Activated effector memory CD4-positive, alpha-beta T cell treated with Interleukin-2 at 50 U/mL for 16 hours (primary cell): ENCODE results near the gene CALY.

Experiments used
- DNase-seq: peaks from one replicate; pipeline ENCODE4 v3.0.0-alpha.2; 2020

Gene CALY

DNA sequence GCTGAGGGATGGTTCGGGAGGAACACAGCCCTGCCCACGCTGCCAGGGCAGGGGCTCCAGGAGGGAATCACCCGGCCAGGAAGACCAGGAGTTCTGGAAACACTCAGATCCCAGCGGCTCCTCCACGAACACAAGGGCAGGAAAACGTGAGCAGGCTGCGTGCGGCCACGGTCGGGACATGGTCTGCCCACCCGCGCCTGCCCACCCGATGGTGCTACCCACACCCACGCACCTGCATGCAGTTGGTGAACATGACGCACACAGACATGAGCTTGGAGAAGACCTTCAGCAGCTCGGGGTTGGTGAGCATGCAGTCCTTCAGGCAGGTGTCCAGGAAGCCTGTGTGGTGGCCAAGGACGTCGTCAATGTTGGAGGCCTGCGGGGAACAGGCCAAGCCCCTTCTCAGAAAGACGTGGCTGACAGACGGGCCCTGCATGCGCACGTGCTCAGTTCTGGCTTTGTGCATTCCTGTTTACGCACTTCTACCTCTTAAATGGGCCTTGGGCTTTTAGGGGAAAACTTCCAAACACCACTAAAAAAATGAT, 53.8 kb downstream of the CALY start:
- DNase-seq: no peak

DNA sequence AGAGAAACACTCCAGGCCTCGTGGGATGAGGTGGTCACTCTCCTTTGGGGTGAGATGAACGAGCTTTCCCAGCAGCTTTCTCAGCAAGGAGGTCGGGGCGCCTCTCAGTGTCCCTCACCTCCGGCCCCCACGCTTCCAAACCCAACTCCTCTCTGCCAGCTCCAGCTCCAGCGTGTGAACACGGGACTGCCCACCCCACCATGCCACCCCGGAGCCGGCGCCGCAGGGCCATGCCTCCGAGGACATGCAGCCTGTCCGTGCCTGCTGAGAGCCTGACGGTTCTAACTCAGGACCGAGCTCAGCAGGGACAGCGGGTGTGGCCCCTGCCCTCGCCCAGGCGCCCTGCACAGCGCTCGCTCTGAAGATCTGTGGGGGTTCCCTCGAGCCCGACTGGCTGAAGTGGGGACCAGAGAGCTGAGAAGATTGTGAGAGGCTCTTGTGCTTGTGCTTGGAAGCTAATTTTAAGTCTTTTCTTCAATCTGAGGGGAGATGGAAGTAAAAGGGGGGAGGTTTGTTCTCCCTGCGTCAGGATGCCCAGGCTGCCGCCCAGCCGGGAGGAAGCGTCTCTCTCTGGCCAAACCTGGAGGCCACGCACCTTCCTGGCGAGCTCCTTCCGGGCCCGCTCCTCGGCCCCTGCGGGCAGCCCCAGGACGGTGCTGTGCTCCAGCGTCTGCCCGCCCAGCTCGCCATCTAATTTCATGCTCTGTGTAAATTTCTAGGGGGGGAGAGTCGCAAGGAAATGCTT, 54.9 kb downstream of the CALY start:
- no peak for DNase-seq

DNA sequence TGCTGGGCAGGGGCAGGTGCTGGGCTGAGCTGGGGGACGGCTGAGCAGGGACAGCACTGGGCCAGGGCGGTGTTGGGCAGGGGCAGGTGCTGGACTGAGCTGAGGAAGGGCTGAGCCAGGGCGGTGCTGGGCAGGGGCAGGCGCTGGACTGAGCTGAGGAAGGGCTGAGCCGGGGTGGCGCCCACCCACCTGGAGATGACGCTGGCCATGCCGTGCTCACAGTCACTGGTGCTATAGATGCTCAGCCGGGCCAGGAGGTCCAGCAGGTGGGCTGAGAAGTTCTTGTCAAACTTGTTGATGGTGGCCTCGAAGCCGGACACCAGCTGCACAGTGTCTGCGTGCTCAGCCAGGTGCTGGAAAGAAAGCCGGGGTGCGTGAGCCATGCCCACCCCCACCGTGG, 55.6 kb downstream of the CALY start:
- DNase-seq: no peak

DNA sequence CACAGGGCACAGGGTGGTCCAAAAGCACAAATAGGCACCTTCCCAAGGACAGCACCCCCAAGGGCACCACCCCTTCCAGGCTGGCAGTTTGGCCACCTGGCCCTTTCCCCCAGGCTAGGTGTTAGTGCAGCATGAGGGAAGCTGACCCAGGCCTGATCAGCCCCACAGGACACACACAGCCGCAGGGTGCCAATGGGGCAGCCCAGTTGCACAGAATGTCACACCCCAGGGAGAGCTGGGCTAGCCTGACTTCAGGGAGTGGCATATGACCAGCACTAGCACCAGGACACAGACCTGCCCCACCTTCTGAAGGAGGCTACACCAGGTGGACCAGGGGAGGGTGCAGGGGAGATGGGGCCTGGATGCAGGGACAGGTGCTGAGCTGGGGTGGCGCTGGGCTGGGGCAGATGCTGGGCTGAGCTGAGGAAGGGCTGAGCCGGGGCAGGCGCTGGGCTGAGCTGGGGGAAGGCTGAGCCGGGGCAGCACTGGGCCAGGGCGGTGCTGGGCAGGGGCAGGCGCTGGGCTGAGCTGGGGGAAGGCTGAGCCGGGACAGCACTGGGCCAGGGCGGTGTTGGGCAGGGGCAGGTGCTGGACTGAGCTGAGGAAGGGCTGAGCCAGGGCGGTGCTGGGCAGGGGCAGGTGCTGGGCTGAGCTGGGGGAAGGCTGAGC, 56.2 kb downstream of the CALY start:
- no peak for DNase-seq

DNA sequence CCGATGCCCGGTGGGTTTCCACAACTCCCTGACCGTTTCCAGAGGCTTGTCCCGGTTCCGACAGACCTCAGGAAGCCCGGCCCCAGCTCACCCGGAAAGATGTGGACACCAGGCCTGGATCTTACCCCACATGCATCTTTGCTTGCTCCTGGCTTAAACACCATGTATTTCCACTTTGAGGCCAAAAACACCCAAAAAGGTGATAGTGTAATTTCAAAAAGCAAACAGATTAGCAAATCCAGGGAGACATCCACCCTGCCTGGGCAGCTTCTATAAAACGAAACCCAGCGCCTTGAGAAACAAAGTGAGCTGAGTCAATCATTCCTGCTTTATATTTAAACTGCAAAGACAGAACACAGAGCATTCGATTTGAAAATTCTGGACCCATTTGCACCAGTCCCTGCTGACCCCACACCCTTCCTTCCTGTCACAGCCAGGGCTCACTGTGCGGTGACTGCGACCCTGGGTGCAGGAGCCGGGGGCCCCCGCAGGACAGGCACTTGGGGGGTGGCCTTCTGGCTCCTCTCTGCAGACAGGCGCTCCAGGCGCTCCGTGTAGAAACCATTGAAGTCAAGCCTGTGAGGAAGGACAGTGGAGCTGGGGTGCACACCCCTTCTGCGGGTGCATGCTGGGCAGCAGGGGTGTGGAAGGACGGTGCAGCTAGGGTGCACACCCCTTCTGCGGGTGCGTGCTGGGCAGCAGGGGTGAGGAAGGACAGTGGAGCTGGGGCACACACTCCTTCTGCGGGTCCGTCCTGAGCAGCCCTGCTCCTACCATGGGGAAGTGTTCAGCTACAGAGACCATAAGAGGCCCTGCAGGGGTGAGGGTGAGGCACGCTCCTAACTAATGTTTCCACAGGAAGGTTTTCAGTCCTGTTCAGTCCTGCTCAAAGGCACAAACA, 57.1 kb downstream of the CALY start:
- DNase-seq: no peak

DNA sequence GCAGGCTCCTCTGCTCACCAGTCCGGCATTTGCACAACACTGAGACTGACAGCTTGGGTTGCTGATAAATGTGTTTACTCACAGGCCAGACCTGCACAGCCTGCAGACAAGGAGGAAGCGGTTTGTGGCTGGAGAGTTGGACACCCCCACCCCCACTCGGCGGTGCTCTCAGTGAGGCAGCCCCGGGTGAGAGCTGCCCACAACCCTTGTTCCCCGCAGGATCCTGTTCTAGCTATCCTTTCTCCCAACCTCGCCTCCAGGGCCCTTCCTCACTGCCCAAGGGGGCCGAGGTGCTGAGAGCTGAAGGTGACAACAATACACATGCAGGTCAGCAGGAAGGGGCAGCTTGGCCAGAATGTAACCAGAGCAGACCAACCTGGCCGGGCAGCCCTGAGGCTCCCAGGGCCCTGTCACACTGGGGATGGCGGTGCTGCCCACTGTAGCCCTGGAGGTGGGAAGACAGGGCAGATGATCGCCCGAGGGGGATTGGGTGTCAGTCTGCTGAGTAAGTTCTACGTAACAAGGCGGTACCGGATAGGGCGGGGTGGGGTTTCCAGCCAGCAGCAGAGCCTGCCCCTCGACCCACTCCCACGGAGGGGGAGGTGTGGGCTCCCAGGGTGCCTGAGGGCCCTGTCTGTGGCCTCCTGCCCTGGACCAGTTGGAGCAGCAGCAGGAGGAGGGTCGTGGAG, 58.0 kb downstream of the CALY start:
- DNase-seq: peak; percentile 65

DNA sequence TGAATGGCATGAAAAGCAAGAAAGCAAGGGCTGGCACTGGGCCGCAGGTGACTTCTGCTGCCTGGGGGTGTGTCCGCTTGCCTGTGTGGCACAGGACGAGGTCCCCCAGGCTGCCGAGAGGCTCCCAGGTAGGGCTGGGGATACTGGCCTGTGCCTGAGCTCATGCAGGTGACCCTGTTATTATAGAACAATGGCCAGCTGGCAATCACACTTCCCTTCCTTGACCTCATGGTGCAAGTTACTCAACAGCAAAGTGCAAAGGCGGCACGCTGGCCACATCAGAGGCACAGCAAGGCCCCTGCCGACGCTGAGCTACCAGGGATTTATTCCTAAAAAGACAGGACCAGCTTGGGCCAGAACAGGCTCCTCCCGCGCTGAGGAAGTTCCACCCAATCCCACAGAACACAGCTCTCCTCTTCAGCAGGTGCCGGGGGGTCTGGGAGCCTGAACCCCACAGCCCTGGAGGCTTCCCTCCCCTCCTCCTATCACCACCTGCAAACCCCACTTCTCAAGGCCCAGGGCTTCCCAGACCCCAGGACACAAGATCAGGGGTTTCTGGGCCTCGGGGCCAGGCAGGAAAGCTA, 58.6 kb downstream of the CALY start:
- DNase-seq: no peak

DNA sequence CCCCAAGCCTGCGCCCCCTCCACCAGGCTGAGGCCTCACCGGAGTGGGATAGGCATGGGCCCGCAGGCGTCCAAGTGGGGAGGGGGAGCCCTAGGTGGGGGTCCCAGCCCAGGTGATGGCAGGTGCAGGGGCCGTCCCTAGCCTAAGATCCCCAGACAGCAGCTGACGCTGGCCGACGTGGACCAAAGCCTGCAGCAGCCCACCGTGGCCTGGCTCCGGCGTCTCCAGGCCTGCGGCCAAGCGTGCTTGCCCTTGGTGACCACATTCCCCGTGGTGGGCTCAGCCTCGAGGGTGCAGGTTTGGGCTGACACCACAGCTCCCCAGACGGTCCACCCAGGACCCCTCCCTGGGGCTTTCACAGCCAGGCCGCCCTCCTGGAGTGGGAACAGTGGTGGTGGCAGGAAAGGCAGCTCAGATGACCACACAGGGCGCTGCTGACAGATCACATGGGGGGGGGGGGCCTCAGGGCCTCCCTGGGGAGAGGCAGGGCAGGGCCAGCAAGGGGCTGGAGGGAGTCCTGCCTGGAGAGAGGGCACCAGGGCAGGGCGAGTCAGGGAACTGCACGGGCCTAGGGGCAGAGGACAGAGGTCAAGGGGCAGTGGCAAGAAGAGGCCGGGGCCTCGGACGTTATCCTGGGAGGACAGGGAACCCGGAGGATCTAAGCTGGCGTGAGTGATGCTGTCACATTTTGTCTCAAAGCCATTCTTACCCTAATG, 59.3 kb downstream of the CALY start:
- no peak for DNase-seq

DNA sequence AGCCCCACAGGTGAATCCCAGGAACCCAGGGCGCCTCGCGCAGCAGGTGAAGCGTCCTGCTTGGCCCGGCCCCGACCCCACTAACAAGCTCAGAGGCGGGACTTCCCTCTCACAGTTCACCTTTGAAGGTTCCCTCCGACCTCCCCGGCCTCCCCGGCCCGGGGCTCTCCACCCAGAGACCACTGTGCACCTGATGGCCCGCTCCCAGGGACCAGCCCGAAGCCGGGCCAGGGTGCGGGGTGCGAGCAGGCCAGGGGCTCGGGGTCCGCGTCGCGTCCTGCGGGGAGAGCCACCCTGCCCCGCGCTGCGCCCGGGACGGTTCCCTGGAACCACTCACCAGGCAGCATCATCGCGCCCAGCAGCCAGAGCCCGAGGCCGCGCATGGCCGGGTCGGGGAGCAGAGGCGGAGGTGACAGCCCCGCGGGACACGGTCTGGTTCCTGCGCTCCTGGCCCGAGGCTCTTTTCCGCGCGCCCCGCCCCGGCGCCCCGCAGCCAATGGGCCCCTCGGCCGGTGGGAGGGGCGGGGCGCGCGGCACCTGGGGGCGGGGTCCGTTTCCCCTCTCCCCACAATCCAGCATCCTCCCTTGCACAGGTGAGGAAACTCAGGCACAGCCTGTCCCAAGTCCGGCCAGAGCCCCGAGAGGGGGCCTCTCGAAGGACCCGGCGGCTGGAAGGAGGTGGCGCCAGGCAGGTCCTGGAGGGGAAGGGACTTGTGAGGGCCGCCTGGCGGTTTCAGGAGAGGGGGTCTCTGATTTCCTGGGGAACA, 60.1 kb downstream of the CALY start, which contains the start of gene ADAM8:
Gene ADAM8, minus strand, starts transcription at position 434 of the 767 bp plus-strand sequence. Its CDS starts 51 bp downstream, at position 383.
- DNase-seq: peak; percentile 53

DNA sequence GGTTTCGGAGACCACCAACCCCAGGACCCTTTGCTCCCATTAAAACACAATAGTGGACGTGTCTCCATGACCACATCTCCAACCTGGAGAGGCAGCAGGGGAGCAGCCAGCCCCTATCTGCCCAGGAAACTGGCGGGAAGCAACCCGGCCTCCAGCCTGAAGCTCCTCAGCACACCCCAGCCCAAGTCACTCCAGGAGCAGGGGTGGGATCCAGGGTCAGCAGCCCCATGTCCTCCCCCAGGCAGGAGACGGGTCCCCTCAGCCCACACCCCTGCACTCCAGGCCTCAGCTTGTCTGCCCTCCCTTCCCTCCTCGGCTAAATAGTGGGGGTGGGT, 60.6 kb downstream of the CALY start:
- no peak for DNase-seq

DNA sequence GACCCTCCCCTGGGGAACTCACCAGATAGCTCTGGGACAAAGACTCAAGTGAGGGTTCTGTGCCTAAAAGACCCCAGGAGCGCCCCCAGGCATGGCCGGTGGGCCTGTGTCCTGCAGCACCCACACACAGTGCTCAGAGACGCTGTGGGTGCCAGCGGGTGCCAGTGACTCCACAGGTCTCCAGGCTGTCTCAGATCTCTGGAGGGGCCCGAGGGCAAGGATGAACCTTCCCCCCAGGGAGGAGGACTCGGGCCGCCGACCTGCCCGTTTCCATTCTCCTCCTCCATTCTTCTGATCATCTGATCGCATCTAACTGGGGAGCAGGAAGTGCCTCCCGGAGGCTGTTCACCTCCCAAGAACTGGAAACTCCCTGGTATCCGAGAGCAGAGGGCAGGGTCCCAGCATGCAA, 61.0 kb downstream of the CALY start:
- DNase-seq: peak; percentile 37

DNA sequence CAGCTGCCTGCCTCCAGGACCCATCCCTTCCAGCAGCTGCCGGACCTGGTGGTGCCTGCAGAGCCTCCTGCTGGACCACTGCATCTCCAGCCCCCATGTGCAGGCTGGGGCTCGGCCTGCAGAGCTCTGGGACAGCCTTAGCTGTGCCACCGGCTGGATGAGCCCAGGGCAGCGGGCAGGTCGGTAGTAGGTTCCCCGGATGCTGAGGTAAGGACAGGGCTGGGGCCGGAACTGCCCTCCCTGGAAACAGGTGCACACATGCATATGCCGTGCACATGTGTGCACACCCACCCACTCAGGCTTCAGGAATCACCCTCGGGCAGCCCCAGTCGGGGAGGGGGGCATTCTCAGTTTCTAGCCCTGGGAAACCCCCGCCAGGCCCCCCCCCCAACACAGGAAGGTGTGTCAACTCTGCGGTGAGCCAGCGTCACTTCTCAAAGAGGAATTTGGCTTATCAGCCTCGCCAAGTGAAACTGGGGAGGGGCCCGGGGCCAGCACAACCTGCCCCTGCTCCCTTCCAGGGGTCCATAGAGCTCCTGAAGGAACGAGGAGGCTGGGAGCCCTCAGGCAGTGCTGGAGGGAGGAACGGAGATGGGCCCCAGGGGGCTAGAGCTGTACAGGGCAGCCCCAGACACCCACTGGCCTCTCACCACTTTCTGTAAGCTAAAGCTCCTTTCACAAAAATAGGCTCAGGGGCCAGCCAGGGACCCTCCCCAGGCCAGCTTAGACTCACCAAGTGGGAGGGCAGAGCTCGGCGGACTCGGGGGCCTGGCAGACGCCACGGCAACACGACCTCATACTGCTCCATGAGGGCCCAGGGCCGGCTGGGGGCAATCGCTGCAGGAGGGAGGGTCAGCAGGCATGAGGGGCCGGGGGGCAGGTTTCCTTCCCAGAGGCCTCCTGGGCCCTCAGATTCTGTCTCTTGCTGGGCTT, 61.7 kb downstream of the CALY start:
- peak; percentile 71 for DNase-seq
